Epithelial cell of proximal tubule (primary cell): Measurements from ENCODE around the gene UGT1A6. TPM values are rescaled to one million over a fixed set of nuclear protein-coding genes. Genes with fewer than 3 reads are reported as not detected.

ENCODE experiments used
- DNase-seq: peaks from one replicate; pipeline ENCODE4 v3.0.0-alpha.2; 2011; ENCODE audit warnings: low read depth
- H3K4me3 ChIP-seq: 2 replicates; pipeline ENCODE4 v1.5.1; 2011; ENCODE audit warnings: low read depth, mild to moderate bottlenecking, low read length
- CTCF ChIP-seq: conservative IDR thresholded peaks from 2 replicates; pipeline ENCODE4 v1.5.1; 2012; ENCODE audit warnings: low read depth, mild to moderate bottlenecking, low read length
- total RNA-seq: library from RNA; depleted of rRNA; stranded (reverse); fragments of >200 nt; gene quantifications from 2 replicates; pipeline ENCODE4 v1.2.3, GENCODE V29; 2015

The UGT1A6 gene
- total RNA-seq, 1 donor from 2014 or later = 0.52 TPM

- no peak for DNase-seq
- no peak overlapping the region for H3K4me3 ChIP-seq
- TF ChIP-seq CTCF = no peak
Measured at GRCh38 chr2:233813236-233814055, 120.8 kb downstream of the UGT1A6 start.

- no peak for DNase-seq
- TF ChIP-seq CTCF = no peak
- no peak overlapping the region for H3K4me3 ChIP-seq
Measured at GRCh38 chr2:233814056-233814835, 121.6 kb downstream of the UGT1A6 start.

- no peak for DNase-seq
- no peak overlapping the region for H3K4me3 ChIP-seq
- TF ChIP-seq CTCF = no peak
Measured at GRCh38 chr2:233815861-233816260, 123.2 kb downstream of the UGT1A6 start.

- no peak for TF ChIP-seq CTCF
- no peak for DNase-seq
- H3K4me3 ChIP-seq = no peak overlapping the region
Measured at GRCh38 chr2:233816334-233816733, 123.6 kb downstream of the UGT1A6 start.

GRCh38 chr2:233816771-233817170 lies 124.1 kb downstream of the UGT1A6 start:
- no peak overlapping the region for H3K4me3 ChIP-seq
- DNase-seq = no peak

GRCh38 chr2:233817361-233817911 lies 124.7 kb downstream of the UGT1A6 start:
- no peak for TF ChIP-seq CTCF
- no peak overlapping the region for H3K4me3 ChIP-seq
- no peak for DNase-seq

More at GRCh38 chr2:233816771-233817170, 124.1 kb downstream of the UGT1A6 start:
- no peak for TF ChIP-seq CTCF
